HG03045 (cell line): ENCODE measurements around the gene CMTM4.
"Not testable (repeated sequence)": the region's sequence is repeated elsewhere in the genome, so short reads cannot be mapped to it uniquely, and the experiment has no call there.

Source experiments
- ATAC-seq: cut with Tn5 transposase; IDR thresholded peaks from one replicate; pipeline ENCODE4 v1.9.1; 2021; ENCODE audit warnings: mild to moderate bottlenecking, moderate library complexity; ENCODE audit not compliant: unreplicated experiment

The CMTM4 gene

DNA sequence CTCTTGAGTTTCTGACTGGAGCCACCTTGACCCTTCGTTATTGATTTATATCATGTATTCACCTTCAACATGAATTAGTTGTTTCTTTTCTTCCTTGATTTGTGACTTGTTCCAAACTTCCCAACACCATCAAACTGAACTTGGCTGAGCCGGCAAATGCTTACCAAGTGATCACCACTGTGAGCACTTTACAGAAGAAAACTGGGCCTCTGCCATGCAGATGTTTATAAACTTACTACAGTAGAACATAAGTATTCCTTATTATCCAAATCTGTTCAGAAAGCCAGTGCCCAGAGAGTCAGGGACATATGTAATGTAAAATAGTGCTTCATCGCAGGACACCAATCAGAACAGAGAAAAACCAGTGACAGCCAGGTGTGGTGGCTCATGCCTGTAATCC lies 19.9 kb downstream of the CMTM4 start:
- ATAC-seq, result no peak

DNA sequence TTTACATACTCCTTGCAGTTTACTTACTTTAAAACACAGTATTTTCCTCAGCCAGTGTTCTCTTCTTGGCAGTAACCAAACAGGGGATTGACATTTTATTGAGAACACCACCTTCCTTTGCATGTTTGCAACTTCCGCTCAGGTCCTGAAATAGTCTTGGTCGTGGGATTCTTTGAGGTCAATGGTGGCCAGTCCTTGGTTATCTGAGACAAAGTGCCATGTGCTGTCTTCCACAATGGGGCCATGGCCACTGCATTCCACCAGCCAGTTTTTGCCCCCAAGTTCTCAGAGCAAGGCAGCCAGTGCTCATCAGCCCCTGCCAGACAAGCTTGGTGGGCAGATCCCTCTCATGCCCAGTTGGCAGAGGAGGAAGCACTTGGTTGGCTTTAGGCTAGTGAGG lies 22.9 kb downstream of the CMTM4 start:
- ATAC-seq, result no peak

DNA sequence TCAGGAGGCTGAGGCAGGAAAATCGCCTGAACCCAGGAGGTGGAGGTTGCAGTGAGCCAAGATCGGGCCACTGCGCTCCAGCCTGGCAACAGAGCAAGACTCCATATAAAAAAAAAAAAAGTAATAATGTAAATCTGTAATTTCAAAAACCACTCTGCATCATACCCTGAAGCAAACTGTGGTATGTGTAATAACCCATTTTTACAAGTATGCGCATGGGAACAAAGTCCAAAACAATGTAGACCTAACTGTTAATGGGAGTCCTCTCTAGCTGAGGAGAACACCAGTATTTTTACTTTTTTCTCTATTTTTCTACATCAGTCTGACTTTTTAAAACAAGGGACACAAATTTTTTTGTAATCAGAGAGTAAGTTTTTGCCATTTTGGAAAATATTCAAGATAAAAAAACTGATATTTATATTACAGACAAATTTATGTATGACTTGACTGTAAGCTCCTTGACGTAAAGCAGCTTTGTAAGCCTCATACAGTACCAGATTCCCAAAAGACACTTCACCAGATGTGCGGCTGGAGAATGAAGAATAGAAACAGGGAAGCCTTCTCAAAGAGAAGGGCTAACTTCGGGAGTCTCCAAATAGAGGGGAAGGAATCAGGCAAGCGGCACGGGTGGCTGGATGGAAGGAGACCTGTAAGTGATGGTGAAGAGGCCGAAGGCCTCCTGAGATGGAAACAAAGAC lies 25.7 kb downstream of the CMTM4 start:
- no peak for ATAC-seq

DNA sequence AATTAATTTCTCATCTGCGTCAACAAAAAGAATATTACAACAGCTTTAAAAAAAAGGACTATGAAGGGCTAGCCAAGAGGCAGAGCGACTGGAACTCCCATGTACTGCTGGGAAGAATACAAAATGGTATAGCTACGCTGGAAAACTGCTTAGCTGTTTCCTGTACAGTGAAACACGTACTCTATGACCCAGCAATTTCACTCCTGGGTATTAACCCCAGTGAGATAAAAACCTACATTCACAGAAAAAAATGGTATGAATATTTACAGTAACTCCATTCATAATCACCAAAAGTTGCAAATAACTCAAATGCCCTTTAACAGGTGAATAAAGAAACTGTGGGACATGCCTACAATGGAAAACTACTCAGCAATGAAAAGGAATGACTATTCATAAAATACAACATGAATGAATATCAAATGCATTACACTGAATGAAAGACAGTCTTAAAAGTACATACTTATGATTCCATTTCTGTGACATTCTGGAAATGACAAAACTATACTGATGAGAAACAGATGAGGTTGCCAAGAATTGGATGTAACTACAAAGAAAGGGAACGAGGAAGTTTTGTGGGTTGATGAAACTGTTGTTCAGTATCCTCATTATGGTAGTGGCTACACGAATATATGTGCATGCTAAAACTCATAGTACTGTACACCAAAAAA lies 27.6 kb downstream of the CMTM4 start:
- no peak for ATAC-seq

DNA sequence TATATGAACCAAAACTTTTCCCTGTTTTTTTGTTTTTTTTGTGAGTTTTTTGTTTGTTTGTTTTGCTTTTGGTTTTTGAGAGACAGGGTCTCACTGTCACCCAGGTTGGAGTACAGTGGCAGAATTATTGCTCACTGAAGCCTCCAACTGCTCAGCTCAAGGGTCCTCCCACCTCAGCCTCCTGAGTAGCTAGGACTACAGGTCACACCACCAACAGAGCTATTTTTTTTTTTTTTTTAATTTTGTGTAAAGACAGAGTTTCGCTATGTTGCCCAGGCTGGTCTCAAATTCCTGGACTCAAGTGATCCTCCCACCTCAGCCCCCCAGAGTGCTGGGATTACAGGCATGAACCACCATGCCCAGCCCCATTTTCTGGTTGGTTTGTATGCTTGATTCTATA lies 28.6 kb downstream of the CMTM4 start:
- no peak for ATAC-seq

DNA sequence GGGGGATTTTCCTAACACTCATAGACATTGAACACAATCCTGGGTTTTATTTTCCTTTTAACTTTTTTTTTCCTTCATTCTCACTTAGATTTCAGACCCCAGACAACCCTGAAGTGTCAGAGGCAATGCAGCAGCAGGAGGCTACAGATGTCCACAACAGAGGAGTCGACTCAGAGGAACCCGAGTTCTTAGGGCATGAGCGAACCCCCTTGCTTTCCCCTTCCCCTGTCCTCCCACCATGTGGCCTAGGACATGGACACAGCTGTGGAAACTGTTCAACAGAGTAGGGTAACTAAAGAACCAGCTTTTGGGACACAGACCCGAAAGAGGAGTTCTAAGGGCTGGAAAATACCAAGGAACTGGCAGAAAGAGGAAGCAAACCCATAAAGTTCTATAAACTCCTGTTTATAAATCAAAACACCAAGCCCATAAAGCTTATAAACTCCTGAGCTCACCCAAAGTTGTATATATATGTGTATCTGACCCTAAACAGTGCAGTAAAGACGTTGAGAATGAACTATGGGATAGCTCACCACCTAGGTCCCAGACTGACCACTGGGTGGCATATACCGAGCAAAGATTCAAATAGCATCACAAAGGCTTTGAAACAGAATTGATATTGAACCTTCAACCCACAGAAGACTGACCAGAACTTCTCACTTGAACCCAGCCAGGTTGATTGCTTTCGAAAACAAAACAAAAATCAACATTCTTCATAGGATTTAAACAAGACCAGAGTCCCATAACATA lies 33.9 kb downstream of the CMTM4 start:
- ATAC-seq, result no peak

DNA sequence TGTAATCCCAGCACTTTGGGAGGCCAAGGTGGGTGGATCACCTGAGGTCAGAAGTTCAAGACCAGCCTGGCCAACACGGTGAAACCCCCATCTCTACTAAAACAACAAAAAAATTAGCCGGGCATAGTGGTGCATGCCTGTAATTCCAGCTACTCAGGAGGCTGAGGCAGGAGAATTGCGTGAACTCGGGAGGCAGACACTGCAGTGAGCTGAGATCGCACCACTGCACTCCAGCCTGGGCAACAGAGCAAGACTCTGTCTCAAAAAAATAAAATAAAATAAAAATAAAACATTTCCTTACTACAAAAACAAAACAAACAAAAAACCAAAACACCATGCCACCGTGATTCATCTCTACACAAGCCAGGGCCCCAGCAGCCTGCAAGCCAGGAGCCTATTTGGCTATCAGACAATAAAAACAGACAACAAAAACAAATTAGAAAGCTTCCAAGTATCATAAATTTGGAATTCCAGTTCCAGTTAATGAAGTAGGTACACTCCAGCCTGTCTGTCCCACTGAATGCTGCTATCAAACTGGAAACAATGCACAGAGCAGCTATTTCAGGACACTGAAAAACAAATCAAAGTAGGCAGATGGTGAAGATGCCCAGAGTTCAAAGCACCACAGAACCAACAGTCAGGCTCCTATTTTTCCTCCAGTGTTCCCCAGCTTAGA lies 34.7 kb downstream of the CMTM4 start:
- ATAC-seq, result not testable (repeated sequence)

DNA sequence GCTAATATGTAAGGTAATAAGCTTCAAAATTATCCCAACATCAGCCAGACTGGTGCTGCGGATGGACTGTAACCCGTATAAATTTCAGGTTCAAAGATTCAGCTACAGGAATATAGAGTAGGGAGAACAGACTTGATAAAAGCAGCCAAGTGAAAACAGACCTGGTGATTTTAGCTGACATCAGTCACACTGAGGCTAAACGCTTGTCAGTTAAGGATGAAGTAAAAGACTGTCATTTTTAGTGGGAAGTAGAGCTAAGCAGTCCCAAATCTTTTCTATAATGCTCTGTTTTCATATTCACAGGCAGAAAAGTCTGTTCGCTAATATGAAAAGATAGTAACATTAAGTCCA lies 35.4 kb downstream of the CMTM4 start:
- no peak for ATAC-seq

DNA sequence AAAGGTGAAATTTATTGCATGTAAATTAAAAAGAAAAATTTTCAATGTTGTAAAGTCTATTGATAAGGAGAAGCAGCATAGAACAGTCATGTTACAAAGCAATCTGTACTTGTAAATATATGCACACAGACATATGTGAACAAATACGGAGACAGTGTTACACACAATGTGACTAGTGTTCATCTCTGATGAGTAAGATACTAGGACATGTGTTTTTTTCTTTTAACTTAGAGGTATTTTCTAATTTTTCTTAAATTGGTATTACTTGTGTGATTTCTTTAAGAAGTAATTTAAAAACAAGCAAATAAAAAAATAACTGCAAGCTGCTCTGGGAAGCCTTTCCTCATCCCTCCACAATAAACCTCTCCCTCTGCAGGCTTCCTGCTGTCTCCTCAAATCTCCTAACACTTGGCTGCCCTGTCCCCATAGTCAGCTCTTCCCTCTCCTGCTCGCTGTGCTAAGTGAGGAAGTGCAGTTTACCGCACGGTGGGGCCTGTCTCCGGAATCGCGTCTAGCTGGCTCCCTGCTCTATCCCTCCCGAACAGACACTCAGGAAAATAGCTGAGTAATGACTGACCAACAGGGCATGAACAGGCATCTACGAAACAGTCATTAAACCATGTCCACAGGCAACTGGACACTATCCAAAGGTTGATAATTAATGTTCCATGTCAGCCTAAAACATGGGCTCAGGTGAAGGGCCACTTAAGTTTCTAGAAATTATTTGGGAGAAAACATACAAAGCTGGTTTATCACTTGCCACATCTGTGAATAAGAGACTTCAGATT lies 35.9 kb downstream of the CMTM4 start:
- ATAC-seq, result no peak

DNA sequence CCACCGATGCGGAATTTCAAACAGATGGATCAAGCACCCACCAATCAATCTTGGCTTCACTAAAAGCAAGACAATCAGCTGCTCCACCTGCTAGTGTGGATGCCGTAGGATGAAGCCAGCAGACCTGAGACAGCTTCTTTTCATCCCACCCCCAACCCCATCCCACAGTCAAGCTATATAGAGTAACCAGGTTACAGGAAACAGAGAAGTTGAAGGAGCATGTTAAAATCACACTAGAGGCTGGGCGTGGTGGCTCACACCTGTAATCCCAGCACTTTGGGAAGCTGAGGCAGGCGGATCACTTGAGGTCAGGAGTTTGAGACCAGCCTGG lies 37.7 kb downstream of the CMTM4 start:
- no peak for ATAC-seq

DNA sequence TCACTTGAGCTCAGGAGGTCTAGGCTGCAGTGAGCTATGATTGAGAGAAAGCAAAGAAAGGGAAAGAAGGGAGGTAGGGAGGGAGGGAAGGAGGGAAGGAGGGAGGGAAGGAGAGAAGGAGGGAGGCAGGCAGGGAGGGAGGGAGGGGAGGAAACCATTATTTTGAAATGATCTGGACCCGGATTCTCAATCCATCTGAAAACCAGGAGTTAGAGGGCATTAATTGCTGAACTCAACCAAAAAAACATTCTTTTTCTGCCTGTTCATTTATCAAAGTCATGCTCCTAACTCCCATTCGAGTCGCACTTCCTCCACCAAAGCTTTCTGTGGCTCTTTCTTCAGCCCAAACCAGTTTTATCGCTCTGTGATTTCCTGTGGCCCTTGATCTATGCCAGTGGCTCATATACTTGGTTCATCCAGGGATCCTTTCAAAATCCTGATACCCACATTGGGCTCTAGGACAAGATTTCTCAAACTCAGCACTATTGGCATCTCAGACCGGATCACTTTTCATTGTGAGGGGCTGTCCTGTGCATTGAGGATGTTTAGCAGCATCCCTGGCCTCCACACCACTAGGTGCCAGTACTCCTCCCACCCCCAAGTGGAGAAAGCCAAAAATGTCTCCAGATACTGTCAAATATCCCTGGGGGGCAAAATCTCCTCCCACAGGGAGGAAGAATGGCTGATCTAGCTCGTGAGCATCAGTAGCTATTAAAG lies 38.2 kb downstream of the CMTM4 start:
- ATAC-seq, result no peak

DNA sequence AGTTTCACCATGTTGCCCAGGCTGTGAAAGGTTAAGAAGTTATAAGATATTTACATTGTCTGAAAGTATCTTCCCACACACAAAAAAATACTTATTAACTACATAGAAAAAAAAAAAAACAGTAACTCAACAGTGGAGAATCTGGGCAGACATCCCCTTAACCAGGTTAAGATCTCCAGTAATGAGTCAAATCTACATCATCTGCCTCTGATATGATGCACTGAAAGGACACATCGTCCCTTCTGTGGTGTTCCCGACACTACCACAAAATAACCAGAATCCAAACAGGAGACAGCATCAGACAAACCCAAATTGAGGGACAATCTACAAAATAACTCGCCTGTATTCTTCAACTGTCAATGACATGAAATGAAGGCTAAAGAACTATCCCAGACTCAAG lies 40.0 kb downstream of the CMTM4 start:
- ATAC-seq, result no peak

DNA sequence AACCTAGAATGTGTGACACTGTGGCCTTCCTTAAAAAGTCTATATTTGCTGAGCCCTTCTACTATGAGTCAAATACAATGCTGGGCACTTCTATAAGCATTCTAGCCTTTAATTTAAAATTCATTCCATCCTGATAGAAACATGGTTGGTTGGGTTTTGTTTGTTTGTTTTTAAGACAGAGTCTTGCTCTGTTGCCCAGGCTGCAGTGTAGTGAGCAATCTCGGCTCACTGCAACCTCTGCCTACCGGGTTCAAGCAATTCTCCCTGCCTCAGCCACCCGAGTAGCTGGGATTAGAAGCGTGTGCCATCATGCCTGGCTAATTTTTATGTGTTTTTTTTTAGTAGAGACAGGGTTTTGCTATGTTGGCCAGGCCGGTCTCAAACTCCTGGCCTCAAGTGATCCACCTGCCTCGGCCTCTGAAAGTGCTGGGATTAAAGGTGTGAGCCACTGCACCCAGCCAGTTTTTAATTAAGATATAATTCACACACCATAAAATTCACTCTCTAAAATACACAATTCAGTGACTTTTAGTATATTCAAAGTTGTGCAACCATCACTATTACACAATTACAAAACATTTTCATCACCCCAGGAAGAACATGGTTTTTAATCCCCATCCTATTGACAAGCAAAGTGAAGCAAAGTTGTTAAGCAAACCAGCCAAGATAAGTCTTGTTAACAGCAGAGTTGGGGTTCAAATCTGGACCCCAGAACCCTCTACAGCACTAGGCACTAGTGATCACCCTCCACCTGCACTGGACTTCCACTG lies 42.8 kb downstream of the CMTM4 start:
- ATAC-seq, result no peak

DNA sequence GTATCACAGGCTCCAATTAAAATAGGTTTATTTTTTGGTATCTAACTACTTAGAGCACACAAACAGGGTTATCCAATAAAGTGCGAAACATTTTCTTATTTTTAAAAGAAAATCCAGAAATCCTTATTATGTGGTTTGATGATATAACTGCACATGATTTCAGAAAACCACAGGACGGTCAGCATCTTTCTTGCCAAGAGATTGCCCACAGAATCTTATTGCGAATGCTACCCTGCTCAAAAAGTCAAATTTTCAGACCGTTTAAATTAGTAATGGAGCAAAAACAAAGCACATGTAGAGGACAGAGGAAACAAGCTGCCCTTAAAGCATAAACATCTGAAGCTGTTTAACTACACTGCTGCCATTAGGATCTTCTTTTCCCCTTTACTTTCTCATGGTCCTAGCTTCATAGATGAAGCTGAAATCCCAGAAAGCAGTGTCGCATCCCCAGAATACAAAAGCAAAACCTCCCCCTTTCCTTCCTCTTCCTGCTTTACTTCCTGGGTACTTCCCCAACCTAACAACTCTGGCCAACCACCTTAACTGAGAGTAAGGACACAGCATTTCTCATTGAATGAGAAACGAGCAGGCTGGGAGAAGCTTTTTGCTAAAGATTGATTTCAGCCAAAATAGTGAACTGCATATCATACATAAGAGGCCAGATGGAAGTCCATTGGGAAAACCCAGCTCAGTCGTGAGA lies 43.7 kb downstream of the CMTM4 start:
- no peak for ATAC-seq

DNA sequence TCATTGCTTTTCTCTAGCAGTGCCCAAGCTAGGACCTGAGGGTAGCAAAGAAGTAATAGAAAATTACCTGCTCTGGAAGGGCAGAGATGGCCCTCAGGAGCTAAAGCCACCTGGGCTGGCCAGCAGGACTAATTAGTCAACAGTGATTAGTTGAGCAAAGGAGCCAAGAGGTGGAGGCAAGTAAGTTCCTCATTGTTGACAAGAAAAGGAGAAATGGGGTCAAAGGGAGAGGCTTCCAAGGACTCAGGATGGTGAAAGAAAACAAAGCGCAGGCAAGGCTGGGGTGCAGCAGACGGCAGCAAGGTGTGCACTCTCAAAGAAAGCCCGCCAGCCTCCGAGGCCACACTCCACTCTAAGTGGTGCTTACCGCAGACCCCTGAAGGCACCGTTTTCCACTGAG lies 44.6 kb downstream of the CMTM4 start:
- no peak for ATAC-seq

DNA sequence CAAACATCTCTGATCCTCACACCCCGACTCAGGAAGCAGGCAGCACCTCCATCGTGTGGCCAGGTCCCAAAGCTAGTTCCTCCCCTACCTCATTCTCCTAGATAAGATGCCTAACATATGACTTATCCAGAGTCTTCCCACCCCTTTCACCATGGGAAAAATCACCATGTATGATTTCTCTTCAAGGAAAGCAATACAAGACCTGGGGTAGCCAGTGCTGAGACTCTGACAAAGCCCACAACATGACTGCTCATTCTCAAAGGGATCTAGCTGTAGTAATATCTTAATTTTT lies 45.1 kb downstream of the CMTM4 start:
- ATAC-seq, result no peak

DNA sequence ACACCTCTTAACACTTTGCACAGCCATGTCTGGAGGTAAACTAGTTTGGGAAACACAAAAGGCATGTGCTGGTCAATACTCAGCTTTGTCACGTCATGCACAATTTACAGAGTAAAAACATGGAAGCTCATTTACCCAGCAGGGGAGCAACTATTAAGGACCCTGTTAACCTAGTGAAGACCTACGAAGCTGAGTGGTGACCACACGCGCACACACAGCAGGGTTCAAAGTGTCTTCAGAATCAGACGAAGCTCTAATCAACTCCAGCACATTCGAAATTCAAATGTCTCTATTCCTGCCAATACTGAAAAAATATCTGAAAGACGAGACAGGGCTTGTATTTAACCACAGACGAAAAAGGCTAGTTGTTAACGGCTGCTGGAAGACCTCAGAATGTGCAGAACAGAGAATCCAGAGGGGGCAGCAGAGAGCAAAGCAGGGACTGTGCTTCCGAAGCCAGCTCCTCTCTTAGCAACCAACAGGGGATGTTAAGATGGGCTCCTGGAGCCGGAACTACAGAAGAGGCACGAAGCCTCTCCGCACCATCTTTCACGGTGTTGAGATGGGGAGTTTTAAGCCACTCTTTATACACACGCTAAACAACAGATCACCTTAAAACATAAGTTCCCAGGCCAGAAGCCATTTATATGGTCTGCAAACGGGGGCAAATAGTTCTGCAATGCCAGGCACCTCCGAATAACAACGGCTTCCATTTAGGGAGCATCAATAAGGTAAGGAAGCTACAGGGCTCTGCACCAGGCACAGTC lies 45.7 kb downstream of the CMTM4 start:
- ATAC-seq, result peak; percentile 75

DNA sequence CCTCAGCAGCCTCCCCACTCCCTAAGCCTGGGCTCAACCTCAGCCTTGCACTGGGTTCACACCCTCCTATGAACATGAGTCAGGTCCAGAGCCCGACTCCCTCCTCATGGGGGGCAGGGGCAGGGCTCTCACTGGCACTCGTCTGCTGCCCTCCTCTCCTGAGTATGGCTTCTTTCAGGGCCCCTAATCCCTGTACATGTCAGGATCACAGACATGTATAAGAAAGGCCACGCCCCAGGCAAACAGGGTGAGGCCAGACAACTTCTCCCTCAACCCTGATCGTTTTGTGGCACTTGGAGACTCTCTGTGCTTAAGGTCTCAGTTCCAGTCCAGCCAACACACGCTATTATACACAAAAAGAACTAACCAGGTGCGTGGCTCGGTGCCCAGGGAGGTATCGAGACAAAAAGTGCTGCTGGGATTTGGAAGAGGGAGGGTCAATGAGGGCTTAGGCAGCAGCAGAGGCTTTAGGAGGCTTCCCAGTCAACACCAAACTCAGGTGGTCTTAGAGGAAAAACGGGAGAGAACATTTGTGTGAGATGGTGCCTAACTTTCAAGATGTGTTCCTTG lies 46.8 kb downstream of the CMTM4 start:
- ATAC-seq, result no peak
